HEK293 (cell line): ENCODE measurements around the gene BUB3.
A peak's percentile ranks its signal among the peaks of the same experiment; 100 is the strongest.

Source experiments
- CTCF ChIA-PET: fragments of 350-600 bp; formaldehyde crosslinking; extraction: SDS; loops from one replicate; lab custom pipeline; 2021; ENCODE audit warnings: antibody characterized with exemption; lab: Yijun Ruan, JAX
- POLR2A ChIA-PET: fragments of 300-600 bp; formaldehyde crosslinking; extraction: SDS; loops from one replicate; lab custom pipeline; 2020; ENCODE audit warnings: antibody characterized with exemption, inconsistent platforms; lab: Yijun Ruan, JAX
- H3K27ac ChIP-seq: fragments of 200-500 bp; sonication (Bioruptor generic); 2 replicates; pipeline ENCODE4 v1.5.1; 2014; ENCODE audit warnings: low read depth, low read length, control low read depth, inconsistent platforms; ENCODE audit errors: extremely low read depth
- H3K36me3 ChIP-seq, 2 experiments: fragments of 200-500 bp in 1 of 2; sonication (Bioruptor generic) in 1 of 2; 1 replicate in 1 of 2; 2 replicates in 1 of 2; pipeline ENCODE4 v1.5.1; 2014 to 2017; ENCODE audit warnings: inconsistent platforms in 2 of 2, low read length in 2 of 2; ENCODE audit not compliant: control insufficient read depth in 2 of 2, insufficient read depth in 1 of 2
- H3K4me1 ChIP-seq: fragments of 200-500 bp; sonication (Bioruptor generic); 2 replicates; pipeline ENCODE4 v1.5.1; 2014; ENCODE audit warnings: mild to moderate bottlenecking, low read length, inconsistent platforms; ENCODE audit not compliant: control insufficient read depth, insufficient read depth
- H3K4me3 ChIP-seq: 2 replicates; pipeline ENCODE4 v1.5.1; 2011; ENCODE audit warnings: low read depth, mild to moderate bottlenecking, control low read depth, low read length, moderate library complexity
- H3K9me3 ChIP-seq: fragments of 200-500 bp; sonication (Bioruptor generic); 2 replicates; pipeline ENCODE4 v1.5.1; 2014; ENCODE audit warnings: low read depth, low read length, inconsistent platforms; ENCODE audit not compliant: control insufficient read depth, insufficient read depth
- ZNF140 ChIP-seq: fragments of 450-650 bp; formaldehyde crosslinking; IDR thresholded peaks from 2 replicates; pipeline ENCODE4 v1.5.1; 2016; ENCODE audit warnings: missing biosample characterization, missing genetic modification characterization
- ZNF169 ChIP-seq: fragments of 450-650 bp; formaldehyde crosslinking; IDR thresholded peaks from 2 replicates; pipeline ENCODE4 v1.5.1; 2016; ENCODE audit warnings: missing biosample characterization, missing genetic modification characterization
- ZNF174 ChIP-seq: fragments of 450-650 bp; formaldehyde crosslinking; IDR thresholded peaks from 2 replicates; pipeline ENCODE4 v1.5.0; 2017; ENCODE audit warnings: missing biosample characterization, mild to moderate bottlenecking, missing genetic modification characterization
- ZNF19 ChIP-seq: fragments of 450-650 bp; formaldehyde crosslinking; IDR thresholded peaks from 2 replicates; pipeline ENCODE4; 2016; ENCODE audit warnings: missing biosample characterization, missing genetic modification characterization, low read depth
- ZNF202 ChIP-seq: fragments of 450-650 bp; formaldehyde crosslinking; IDR thresholded peaks from 2 replicates; pipeline ENCODE4 v1.5.1; 2016; ENCODE audit warnings: missing biosample characterization, missing genetic modification characterization, borderline replicate concordance
- ZNF274 ChIP-seq, 2 experiments: fragments of 200-500 bp in 1 of 2; fragments of 450-650 bp in 1 of 2; sonication (Bioruptor generic) in 1 of 2; formaldehyde crosslinking in 1 of 2; IDR thresholded peaks; 2 replicates each; pipeline versions ENCODE4 v1.5.1 to v1.6.1; 2014 to 2016; ENCODE audit warnings: borderline replicate concordance in 1 of 2, inconsistent platforms in 1 of 2, low read length in 1 of 2, missing biosample characterization in 1 of 2, missing genetic modification characterization in 1 of 2
- ZNF335 ChIP-seq: fragments of 450-650 bp; formaldehyde crosslinking; conservative IDR thresholded peaks from 2 replicates; pipeline ENCODE4 v1.5.1; 2016; ENCODE audit warnings: missing biosample characterization, missing genetic modification characterization
- ZNF394 ChIP-seq: fragments of 450-650 bp; formaldehyde crosslinking; IDR thresholded peaks from 2 replicates; pipeline ENCODE4 v1.5.1; 2016; ENCODE audit warnings: missing biosample characterization, missing genetic modification characterization, mild to moderate bottlenecking, moderate library complexity, borderline replicate concordance
- ZNF629 ChIP-seq: fragments of 450-650 bp; formaldehyde crosslinking; IDR thresholded peaks from 2 replicates; pipeline ENCODE4 v1.5.1; 2017; ENCODE audit warnings: missing biosample characterization, missing genetic modification characterization
- ZNF768 ChIP-seq: fragments of 450-650 bp; formaldehyde crosslinking; IDR thresholded peaks from 2 replicates; pipeline ENCODE4 v1.5.1; 2018; ENCODE audit warnings: missing biosample characterization, mild to moderate bottlenecking, missing genetic modification characterization
- ZNF785 ChIP-seq: fragments of 450-650 bp; formaldehyde crosslinking; IDR thresholded peaks from 2 replicates; pipeline ENCODE4 v1.5.1; 2016; ENCODE audit warnings: missing biosample characterization, missing genetic modification characterization
- ZNF791 ChIP-seq: fragments of 450-650 bp; formaldehyde crosslinking; IDR thresholded peaks from 2 replicates; pipeline ENCODE4 v1.5.1; 2016; ENCODE audit warnings: missing biosample characterization, missing genetic modification characterization
- TF ChIP-seq, protein P1 (sequence below): fragments of 450-650 bp; formaldehyde crosslinking; IDR thresholded peaks from 2 replicates; pipeline ENCODE4 v1.5.1; 2016; ENCODE audit warnings: missing biosample characterization, missing genetic modification characterization
- TF ChIP-seq, protein P2 (sequence below): fragments of 450-650 bp; formaldehyde crosslinking; IDR thresholded peaks from 2 replicates; pipeline ENCODE4 v1.5.1; 2017; ENCODE audit warnings: missing biosample characterization, missing genetic modification characterization
- TF ChIP-seq, protein P3 (sequence below): fragments of 450-650 bp; formaldehyde crosslinking; IDR thresholded peaks from 2 replicates; pipeline ENCODE4 v1.5.1; 2016; ENCODE audit warnings: missing biosample characterization, missing genetic modification characterization
- TF ChIP-seq, protein P4 (sequence below): fragments of 450-650 bp; formaldehyde crosslinking; IDR thresholded peaks from 2 replicates; pipeline ENCODE4 v1.5.1; 2016; ENCODE audit warnings: missing biosample characterization, missing genetic modification characterization, low read depth
- TF ChIP-seq, protein P5 (sequence below): fragments of 450-650 bp; formaldehyde crosslinking; IDR thresholded peaks from 2 replicates; pipeline ENCODE4 v1.5.1; 2016; ENCODE audit warnings: missing biosample characterization, missing genetic modification characterization

Gene BUB3

DNA sequence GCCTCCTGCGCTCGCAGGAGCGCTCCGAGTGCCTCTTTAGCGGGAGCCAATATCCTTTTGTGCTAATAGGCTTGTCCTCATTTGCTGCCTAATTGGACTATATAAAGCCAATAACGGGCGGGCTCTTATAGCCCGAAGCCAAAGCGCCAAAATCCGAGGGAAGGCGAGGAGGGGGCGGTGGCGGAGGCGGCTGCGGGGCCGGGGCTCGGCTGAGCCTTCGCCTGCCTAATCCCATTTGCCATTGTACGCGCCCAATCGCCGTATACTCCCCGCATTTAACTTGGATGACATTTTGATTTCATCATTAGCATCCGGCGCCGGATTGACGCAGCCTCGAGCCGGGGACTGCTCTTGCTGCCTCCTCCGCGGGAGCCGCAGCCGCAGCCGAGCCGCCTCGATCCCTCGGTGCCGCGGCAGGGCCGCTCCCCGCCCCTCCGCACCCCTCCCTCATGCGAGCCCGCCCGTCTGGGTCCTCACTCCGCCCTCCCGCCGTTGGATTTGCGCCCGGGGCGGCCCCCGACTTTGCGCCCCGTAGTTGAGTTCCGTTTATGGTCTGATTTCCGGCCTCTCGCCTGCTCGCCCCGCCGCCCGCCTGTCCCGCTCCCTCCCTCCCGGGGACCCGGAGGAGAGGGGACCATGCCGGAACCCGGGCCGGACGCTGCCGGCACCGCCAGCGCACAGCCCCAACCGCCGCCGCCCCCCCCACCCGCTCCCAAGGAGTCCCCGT is 18.6 kb upstream of the BUB3 start, which contains the start of gene HMX3 (continued):
- TF ChIP-seq, protein P1, sequence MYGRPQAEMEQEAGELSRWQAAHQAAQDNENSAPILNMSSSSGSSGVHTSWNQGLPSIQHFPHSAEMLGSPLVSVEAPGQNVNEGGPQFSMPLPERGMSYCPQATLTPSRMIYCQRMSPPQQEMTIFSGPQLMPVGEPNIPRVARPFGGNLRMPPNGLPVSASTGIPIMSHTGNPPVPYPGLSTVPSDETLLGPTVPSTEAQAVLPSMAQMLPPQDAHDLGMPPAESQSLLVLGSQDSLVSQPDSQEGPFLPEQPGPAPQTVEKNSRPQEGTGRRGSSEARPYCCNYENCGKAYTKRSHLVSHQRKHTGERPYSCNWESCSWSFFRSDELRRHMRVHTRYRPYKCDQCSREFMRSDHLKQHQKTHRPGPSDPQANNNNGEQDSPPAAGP: no peak; the same call in 1 of the 2 replicates

DNA sequence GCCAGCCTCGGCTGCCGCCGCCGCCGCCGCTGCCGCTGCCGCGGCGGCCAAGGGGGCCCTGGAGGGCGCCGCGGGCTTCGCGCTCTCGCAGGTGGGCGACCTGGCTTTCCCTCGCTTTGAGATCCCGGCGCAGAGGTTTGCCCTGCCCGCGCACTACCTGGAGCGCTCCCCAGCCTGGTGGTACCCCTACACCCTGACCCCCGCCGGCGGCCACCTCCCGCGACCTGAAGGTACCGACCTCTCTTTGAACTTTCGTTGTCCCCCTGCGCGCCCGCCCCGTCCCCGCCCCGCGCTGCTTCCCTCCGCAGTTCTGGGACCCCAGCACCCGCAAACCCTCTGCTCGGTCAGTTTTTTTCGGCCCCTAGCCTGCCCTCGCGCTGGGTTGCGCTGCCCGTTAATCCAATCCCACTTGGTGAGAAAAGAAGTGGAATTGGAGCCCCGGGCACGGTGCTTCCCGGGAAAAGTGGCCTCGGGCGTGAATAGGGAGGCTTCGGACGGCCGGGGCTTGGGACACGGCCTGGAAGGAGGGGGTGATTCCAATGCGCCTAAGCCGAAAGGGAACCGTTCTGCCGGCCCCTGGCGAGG is 17.9 kb upstream of the BUB3 start:
- H3K4me3 ChIP-seq: peak overlapping the region; percentile 51
- H3K36me3 ChIP-seq: no peaks in the 10 kb centered on the region
- no peak overlapping the region; the same call in 1 of the 2 replicates for H3K27ac ChIP-seq
- ChIA-PET CTCF (interaction anchor here (0.6 kb wide), 1 partner anchor 158 kb away, joined by 3 read pairs; no protein-coding TSS in a partner anchor), POLR2A (no interaction called here)
- H3K9me3 ChIP-seq: no peaks in the 10 kb centered on the region
- TF ChIP-seq ZNF394 (tag by site-specific recombination) (no peak), ZNF791 (tag by site-specific recombination) (no peak), ZNF202 (tag by site-specific recombination) (0 out of 2 replicates have a peak, but pooled peaks have one; percentile 4), ZNF335 (tag by site-specific recombination) (no peak)
- H3K4me1 ChIP-seq: no peaks in the 10 kb centered on the region

DNA sequence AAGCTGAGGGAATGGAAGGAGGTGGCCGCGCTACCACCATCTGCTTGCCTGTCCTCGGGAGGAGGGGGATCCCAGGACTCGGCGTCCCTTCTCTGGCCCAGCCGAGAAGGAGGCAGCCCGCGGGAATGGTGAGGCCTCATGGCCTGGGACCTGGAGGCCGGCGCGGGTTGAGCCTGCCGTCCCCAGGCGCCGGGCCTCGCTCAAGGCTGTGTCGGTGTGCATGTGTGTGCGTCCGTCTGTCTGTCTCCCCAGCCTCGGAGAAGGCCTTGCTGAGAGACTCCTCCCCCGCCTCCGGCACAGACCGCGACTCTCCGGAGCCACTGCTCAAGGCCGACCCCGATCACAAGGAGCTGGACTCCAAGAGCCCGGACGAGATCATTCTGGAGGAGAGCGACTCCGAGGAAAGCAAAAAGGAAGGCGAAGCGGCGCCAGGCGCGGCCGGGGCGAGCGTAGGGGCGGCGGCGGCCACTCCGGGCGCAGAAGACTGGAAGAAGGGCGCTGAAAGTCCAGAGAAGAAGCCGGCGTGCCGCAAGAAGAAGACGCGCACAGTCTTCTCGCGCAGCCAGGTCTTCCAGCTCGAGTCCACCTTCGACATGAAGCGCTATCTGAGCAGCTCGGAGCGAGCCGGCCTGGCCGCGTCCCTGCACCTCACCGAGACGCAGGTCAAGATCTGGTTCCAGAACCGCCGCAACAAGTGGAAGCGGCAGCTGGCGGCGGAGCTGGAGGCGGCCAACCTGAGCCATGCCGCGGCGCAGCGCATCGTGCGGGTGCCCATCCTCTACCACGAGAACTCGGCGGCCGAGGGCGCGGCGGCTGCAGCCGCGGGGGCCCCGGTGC is 17.2 kb upstream of the BUB3 start:
- POLR2A ChIA-PET: no interaction called here
- Histone ChIP-seq H3K9me3 (no peaks in the 10 kb centered on the region), H3K4me3 (peak overlapping the region; percentile 51)

DNA sequence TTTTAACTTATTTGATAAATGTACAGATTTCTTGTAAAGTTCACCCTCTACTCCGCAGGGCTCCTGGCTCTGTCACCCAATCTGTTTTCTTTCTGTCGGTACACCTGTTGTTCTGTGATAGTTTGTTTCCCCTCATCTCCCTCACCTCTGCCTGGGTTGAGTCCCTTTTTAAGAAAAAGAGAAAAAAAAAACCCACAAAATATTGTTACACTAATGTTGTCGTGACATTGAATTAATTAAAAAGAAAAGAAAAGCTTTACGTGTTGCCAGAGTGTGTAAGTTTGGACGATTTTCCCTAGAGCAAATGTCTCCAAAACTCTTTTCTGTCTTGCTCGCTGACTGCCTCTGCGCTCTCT is 15.1 kb upstream of the BUB3 start:
- no peaks in the 10 kb centered on the region for H3K36me3 ChIP-seq
- H3K4me3 ChIP-seq: no peak overlapping the region
- H3K27ac ChIP-seq: no peak overlapping the region
- no peaks in the 10 kb centered on the region for H3K9me3 ChIP-seq
- POLR2A ChIA-PET: interaction anchor here (1.6 kb wide), 1 partner anchor 15 kb away, joined by 7 read pairs; the partner anchor contains the start of gene BUB3
- CTCF ChIA-PET: no interaction called here
- no peaks in the 10 kb centered on the region for H3K4me1 ChIP-seq
- no peak for TF ChIP-seq ZNF785 (tag by site-specific recombination)
- TF ChIP-seq ZNF629: no peak
- TF ChIP-seq ZNF169 (tag by site-specific recombination): no peak
- TF ChIP-seq, protein P2, sequence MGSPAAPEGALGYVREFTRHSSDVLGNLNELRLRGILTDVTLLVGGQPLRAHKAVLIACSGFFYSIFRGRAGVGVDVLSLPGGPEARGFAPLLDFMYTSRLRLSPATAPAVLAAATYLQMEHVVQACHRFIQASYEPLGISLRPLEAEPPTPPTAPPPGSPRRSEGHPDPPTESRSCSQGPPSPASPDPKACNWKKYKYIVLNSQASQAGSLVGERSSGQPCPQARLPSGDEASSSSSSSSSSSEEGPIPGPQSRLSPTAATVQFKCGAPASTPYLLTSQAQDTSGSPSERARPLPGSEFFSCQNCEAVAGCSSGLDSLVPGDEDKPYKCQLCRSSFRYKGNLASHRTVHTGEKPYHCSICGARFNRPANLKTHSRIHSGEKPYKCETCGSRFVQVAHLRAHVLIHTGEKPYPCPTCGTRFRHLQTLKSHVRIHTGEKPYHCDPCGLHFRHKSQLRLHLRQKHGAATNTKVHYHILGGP (tag by site-specific recombination): no peak
- TF ChIP-seq ZNF768: no peak
- TF ChIP-seq, protein P3, sequence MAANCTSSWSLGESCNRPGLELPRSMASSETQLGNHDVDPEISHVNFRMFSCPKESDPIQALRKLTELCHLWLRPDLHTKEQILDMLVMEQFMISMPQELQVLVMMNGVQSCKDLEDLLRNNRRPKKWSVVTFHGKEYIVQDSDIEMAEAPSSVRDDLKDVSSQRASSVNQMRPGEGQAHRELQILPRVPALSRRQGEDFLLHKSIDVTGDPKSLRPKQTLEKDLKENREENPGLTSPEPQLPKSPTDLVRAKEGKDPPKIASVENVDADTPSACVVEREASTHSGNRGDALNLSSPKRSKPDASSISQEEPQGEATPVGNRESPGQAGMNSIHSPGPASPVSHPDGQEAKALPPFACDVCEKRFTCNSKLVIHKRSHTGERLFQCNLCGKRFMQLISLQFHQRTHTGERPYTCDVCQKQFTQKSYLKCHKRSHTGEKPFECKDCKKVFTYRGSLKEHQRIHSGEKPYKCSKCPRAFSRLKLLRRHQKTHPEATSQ (tag by site-specific recombination): no peak
- TF ChIP-seq, protein P4, sequence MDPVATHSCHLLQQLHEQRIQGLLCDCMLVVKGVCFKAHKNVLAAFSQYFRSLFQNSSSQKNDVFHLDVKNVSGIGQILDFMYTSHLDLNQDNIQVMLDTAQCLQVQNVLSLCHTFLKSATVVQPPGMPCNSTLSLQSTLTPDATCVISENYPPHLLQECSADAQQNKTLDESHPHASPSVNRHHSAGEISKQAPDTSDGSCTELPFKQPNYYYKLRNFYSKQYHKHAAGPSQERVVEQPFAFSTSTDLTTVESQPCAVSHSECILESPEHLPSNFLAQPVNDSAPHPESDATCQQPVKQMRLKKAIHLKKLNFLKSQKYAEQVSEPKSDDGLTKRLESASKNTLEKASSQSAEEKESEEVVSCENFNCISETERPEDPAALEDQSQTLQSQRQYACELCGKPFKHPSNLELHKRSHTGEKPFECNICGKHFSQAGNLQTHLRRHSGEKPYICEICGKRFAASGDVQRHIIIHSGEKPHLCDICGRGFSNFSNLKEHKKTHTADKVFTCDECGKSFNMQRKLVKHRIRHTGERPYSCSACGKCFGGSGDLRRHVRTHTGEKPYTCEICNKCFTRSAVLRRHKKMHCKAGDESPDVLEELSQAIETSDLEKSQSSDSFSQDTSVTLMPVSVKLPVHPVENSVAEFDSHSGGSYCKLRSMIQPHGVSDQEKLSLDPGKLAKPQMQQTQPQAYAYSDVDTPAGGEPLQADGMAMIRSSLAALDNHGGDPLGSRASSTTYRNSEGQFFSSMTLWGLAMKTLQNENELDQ (tag by site-specific recombination): no peak
- TF ChIP-seq, protein P5, sequence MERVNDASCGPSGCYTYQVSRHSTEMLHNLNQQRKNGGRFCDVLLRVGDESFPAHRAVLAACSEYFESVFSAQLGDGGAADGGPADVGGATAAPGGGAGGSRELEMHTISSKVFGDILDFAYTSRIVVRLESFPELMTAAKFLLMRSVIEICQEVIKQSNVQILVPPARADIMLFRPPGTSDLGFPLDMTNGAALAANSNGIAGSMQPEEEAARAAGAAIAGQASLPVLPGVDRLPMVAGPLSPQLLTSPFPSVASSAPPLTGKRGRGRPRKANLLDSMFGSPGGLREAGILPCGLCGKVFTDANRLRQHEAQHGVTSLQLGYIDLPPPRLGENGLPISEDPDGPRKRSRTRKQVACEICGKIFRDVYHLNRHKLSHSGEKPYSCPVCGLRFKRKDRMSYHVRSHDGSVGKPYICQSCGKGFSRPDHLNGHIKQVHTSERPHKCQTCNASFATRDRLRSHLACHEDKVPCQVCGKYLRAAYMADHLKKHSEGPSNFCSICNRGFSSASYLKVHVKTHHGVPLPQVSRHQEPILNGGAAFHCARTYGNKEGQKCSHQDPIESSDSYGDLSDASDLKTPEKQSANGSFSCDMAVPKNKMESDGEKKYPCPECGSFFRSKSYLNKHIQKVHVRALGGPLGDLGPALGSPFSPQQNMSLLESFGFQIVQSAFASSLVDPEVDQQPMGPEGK (tag by site-specific recombination): no peak
- no peak for TF ChIP-seq ZNF791 (tag by site-specific recombination)
- no peak for TF ChIP-seq ZNF274 (IDR thresholded peaks at IDR 0.05; ENCODE audit: low read length)
- no peak for TF ChIP-seq ZNF274 (tag by site-specific recombination; IDR thresholded peaks at IDR 0.05; ENCODE audit: borderline replicate concordance)
- TF ChIP-seq ZNF19 (tag by site-specific recombination): no peak
- TF ChIP-seq ZNF140 (tag by site-specific recombination): no peak

More for the DNA sequence above, 17.2 kb upstream of the BUB3 start:
- H3K4me1 ChIP-seq: no peaks in the 10 kb centered on the region
- CTCF ChIA-PET: interaction anchor here (0.6 kb wide), 1 partner anchor 157 kb away, joined by 3 read pairs; no protein-coding TSS in a partner anchor
- H3K27ac ChIP-seq: no peak overlapping the region
- TF ChIP-seq ZNF174 (tag by site-specific recombination) (no peak), ZNF202 (tag by site-specific recombination) (0 out of 2 replicates have a peak, but pooled peaks have one; percentile 9)
- no peaks in the 10 kb centered on the region for H3K36me3 ChIP-seq
